Measurements from ENCODE around the gene ADCYAP1R1. TPM values are rescaled to one million over a fixed set of nuclear protein-coding genes. Genes with fewer than 3 reads are reported as not detected.
A peak's percentile ranks its signal among the peaks of the same experiment; 100 is the strongest.

Gene ADCYAP1R1
- polyA plus RNA-seq, 1 donor: 10.5 TPM

- DNase-seq: no peak
Observed at GRCh38 chr7:31106303-31107105, 54.4 kb downstream of the ADCYAP1R1 start.

- DNase-seq: no peak
Observed at GRCh38 chr7:31107106-31108090, 55.3 kb downstream of the ADCYAP1R1 start.

- DNase-seq: no peak
Observed at GRCh38 chr7:31108097-31108657, 56.1 kb downstream of the ADCYAP1R1 start.

GRCh38 chr7:31109751-31110150, 57.6 kb downstream of the ADCYAP1R1 start:
- DNase-seq: no peak

- no peak for DNase-seq
Observed at GRCh38 chr7:31110331-31111108, 58.4 kb downstream of the ADCYAP1R1 start.

- no peak for DNase-seq
Observed at GRCh38 chr7:31111109-31111451, 59.0 kb downstream of the ADCYAP1R1 start.

- no peak for DNase-seq
Observed at GRCh38 chr7:31113660-31114059, 61.6 kb downstream of the ADCYAP1R1 start.

GRCh38 chr7:31114593-31115343, 62.7 kb downstream of the ADCYAP1R1 start:
- DNase-seq: peak; percentile 11

GRCh38 chr7:31116615-31117014, 64.5 kb downstream of the ADCYAP1R1 start:
- no peak for DNase-seq

GRCh38 chr7:31119249-31119648, 67.1 kb downstream of the ADCYAP1R1 start:
- no peak for DNase-seq

GRCh38 chr7:31120800-31121513, 68.8 kb downstream of the ADCYAP1R1 start:
- no peak for DNase-seq

GRCh38 chr7:31121601-31122000, 69.5 kb downstream of the ADCYAP1R1 start:
- DNase-seq: no peak

- peak; percentile 83 for DNase-seq
Observed at GRCh38 chr7:31122649-31123058, 70.5 kb downstream of the ADCYAP1R1 start.

- no peak for DNase-seq
Observed at GRCh38 chr7:31123321-31123720, 71.2 kb downstream of the ADCYAP1R1 start.

GRCh38 chr7:31123726-31124125, 71.6 kb downstream of the ADCYAP1R1 start:
- DNase-seq: no peak

- DNase-seq: no peak
Observed at GRCh38 chr7:31125171-31125570, 73.1 kb downstream of the ADCYAP1R1 start.

GRCh38 chr7:31126976-31127375, 74.9 kb downstream of the ADCYAP1R1 start:
- no peak for DNase-seq

GRCh38 chr7:31129067-31129466, 77.0 kb downstream of the ADCYAP1R1 start:
- no peak for DNase-seq

GRCh38 chr7:31133497-31133896, 81.4 kb downstream of the ADCYAP1R1 start:
- DNase-seq: no peak

- peak; percentile 76 for DNase-seq
Observed at GRCh38 chr7:31134246-31135188, 82.4 kb downstream of the ADCYAP1R1 start.

Data from hindlimb muscle (tissue), 1 donor.